ENCODE measurements around the gene DOK6.

DNA sequence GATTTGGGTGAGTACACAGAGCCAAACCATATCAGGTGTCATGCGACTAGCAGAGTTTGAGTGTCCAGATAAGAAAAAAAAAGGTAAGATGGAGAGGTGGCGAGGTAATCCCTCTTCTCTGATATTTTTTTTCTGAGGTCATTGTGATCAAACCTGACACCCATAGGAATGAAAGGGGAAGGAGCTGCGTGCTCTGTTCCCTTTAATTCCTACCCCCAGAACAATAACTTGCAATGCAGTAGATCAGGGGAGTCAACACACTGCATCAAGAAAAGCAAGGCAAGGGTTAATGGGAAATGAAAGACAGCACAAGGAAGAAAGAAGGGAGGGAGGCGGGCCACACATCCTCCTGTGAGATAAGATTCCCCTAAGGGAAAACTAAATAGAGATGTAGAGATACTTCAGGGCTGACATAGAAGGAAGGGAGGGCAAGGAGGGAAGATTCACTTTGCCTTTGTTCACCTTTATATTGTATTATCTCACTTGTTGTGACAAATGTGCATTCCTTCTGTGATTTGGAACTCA is 414.2 kb downstream of the DOK6 start:
- TF ChIP-seq EZH2 (IDR thresholded peaks at IDR 0.05; ENCODE audit: borderline replicate concordance, low read depth, low read length, severe bottlenecking) = no peak
- TF ChIP-seq, protein P1, sequence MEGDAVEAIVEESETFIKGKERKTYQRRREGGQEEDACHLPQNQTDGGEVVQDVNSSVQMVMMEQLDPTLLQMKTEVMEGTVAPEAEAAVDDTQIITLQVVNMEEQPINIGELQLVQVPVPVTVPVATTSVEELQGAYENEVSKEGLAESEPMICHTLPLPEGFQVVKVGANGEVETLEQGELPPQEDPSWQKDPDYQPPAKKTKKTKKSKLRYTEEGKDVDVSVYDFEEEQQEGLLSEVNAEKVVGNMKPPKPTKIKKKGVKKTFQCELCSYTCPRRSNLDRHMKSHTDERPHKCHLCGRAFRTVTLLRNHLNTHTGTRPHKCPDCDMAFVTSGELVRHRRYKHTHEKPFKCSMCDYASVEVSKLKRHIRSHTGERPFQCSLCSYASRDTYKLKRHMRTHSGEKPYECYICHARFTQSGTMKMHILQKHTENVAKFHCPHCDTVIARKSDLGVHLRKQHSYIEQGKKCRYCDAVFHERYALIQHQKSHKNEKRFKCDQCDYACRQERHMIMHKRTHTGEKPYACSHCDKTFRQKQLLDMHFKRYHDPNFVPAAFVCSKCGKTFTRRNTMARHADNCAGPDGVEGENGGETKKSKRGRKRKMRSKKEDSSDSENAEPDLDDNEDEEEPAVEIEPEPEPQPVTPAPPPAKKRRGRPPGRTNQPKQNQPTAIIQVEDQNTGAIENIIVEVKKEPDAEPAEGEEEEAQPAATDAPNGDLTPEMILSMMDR (IDR thresholded peaks at IDR 0.05; ENCODE audit: extremely low read depth in 1 of 2, insufficient read depth in 1 of 2, low read depth in 1 of 2, low read length in 2 of 2) = no peak
- TF ChIP-seq, protein P2, sequence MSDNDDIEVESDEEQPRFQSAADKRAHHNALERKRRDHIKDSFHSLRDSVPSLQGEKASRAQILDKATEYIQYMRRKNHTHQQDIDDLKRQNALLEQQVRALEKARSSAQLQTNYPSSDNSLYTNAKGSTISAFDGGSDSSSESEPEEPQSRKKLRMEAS (IDR thresholded peaks at IDR 0.05; ENCODE audit: insufficient read depth, insufficient read length) = no peak

Data from endothelial cell of umbilical vein (primary cell).